Neuronal stem cell (in vitro differentiated cells): ENCODE measurements around the gene SFMBT2.
"Not testable (repeated sequence)": the region's sequence is repeated elsewhere in the genome, so short reads cannot be mapped to it uniquely, and the experiment has no call there.

Experiments used
- DNase-seq: peaks from one replicate; pipeline ENCODE4 v3.0.0-alpha.2; 2013; ENCODE audit warnings: low spot score
- H2AFZ ChIP-seq: one replicate; pipeline ENCODE4 v1.6.1; 2013; ENCODE audit warnings: mild to moderate bottlenecking, low read length, inconsistent platforms
- H2AK5ac ChIP-seq: 2 replicates; pipeline ENCODE4 v1.6.1; 2013; ENCODE audit warnings: low read depth, mild to moderate bottlenecking, inconsistent platforms, low read length, moderate library complexity, mixed read lengths
- H2BK120ac ChIP-seq: 2 replicates; pipeline ENCODE4 v1.6.1; 2013; ENCODE audit warnings: low read depth, mild to moderate bottlenecking, inconsistent platforms, low read length, moderate library complexity, mixed read lengths
- H2BK12ac ChIP-seq: one replicate; pipeline ENCODE4 v1.6.1; 2013; ENCODE audit warnings: low read length, inconsistent platforms
- H2BK15ac ChIP-seq: 2 replicates; pipeline ENCODE4 v1.6.1; 2013; ENCODE audit warnings: mild to moderate bottlenecking, low read length, inconsistent platforms, mixed read lengths
- H2BK5ac ChIP-seq: one replicate; pipeline ENCODE4 v1.6.1; 2013; ENCODE audit warnings: inconsistent platforms, mild to moderate bottlenecking, low read length, moderate library complexity
- H3K14ac ChIP-seq: one replicate; pipeline ENCODE4 v1.6.1; 2013; ENCODE audit warnings: low read length, inconsistent platforms
- H3K18ac ChIP-seq: 2 replicates; pipeline ENCODE4 v1.6.1; 2013; ENCODE audit warnings: low read length, inconsistent platforms
- H3K23ac ChIP-seq: 2 replicates; pipeline ENCODE4 v1.6.1; 2013; ENCODE audit warnings: low read depth, mild to moderate bottlenecking, mixed read lengths, low read length, inconsistent platforms; ENCODE audit not compliant: poor library complexity
- H3K27ac ChIP-seq: replicated peaks from 3 replicates; pipeline ENCODE4 v1.5.1; 2013; ENCODE audit warnings: low read length, inconsistent platforms
- H3K27me3 ChIP-seq, 3 experiments: 2 replicates each; pipeline ENCODE4 v1.6.1; 2013; ENCODE audit warnings: low read length in 3 of 3, mild to moderate bottlenecking in 2 of 3, inconsistent platforms in 1 of 3, low read depth in 1 of 3, mixed read lengths in 1 of 3, moderate library complexity in 1 of 3; ENCODE audit not compliant: control insufficient read depth in 3 of 3, insufficient read depth in 3 of 3
- H3K36me3 ChIP-seq, 2 donors: replicated peaks in 1 of 2; 2 replicates each; pipeline ENCODE4 v1.6.1; 2013; ENCODE audit warnings: low read length in 2 of 2; ENCODE audit not compliant: control insufficient read depth in 2 of 2, insufficient read depth in 2 of 2
- H3K4ac ChIP-seq: 2 replicates; pipeline ENCODE4 v1.6.1; 2013; ENCODE audit warnings: inconsistent platforms, mild to moderate bottlenecking, low read length, moderate library complexity
- H3K4me1 ChIP-seq, 2 donors: 1 replicate in 1 of 2; 2 replicates in 1 of 2; pipeline ENCODE4 v1.6.1; 2013; ENCODE audit warnings: low read length in 2 of 2, low read depth in 1 of 2; ENCODE audit not compliant: control insufficient read depth in 2 of 2, insufficient read depth in 1 of 2
- H3K4me2 ChIP-seq: one replicate; pipeline ENCODE4 v1.6.1; 2013; ENCODE audit warnings: mild to moderate bottlenecking, low read length, inconsistent platforms; ENCODE audit not compliant: insufficient read depth, poor library complexity, severe bottlenecking
- H3K4me3 ChIP-seq, 2 donors: 2 replicates each; pipeline ENCODE4 v1.5.1; 2013; ENCODE audit warnings: low read length in 2 of 2, mild to moderate bottlenecking in 2 of 2, inconsistent platforms in 1 of 2, moderate library complexity in 1 of 2
- H3K79me1 ChIP-seq: one replicate; pipeline ENCODE4 v1.6.1; 2013; ENCODE audit warnings: low read depth, mild to moderate bottlenecking, inconsistent platforms, low read length, moderate library complexity
- H3K9ac ChIP-seq: one replicate; pipeline ENCODE4 v1.6.1; 2013; ENCODE audit warnings: mild to moderate bottlenecking, low read depth, low read length, inconsistent platforms; ENCODE audit not compliant: poor library complexity
- H3K9me3 ChIP-seq, 2 donors: replicated peaks in 1 of 2; 2 replicates each; pipeline versions ENCODE3 to v1.6.1; 2013; ENCODE audit warnings: low read length in 2 of 2, mild to moderate bottlenecking in 2 of 2, inconsistent platforms in 1 of 2, low read depth in 1 of 2, mixed read lengths in 1 of 2, moderate library complexity in 1 of 2; ENCODE audit not compliant: control insufficient read depth in 2 of 2, insufficient read depth in 1 of 2
- H4K8ac ChIP-seq: one replicate; pipeline ENCODE4 v1.6.1; 2013; ENCODE audit warnings: low read depth, mild to moderate bottlenecking, inconsistent platforms, low read length, moderate library complexity
- H4K91ac ChIP-seq: one replicate; pipeline ENCODE4 v1.6.1; 2013; ENCODE audit warnings: low read length, low read depth, mild to moderate bottlenecking, inconsistent platforms; ENCODE audit not compliant: poor library complexity
- WGBS, 2 donors: extraction: QIAGEN DNeasy Blood & Tissue Kit; methylation state at CpG; one replicate each; pipeline ENCODE4 v1.1.7; 2013; ENCODE audit warnings: missing lambda C conversion rate in 2 of 2, mixed read lengths in 1 of 2; ENCODE audit not compliant: insufficient read length in 2 of 2, insufficient replicate concordance in 1 of 2; ENCODE audit errors: extremely low coverage in 2 of 2; 5-methylcytosine and 5-hydroxymethylcytosine counted together

The SFMBT2 gene

DNA sequence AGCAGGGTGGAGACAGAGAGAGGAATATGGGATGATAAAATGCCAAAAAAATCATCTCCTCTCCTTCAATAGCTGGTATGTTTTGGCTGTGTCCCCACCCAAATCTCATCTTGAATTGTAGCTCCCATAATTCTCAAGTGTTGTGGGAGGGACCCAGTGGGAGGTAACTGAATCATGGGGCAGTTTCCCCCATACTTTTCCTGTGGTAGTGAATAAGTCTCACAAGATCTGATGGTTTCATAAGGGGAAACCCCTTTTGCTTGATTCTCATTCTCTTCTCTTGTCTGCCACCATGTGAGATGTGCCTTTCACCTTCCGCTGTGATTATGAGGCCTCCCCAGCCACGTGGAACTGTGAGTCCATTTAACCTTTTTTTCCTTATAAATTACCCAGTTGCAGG is 226.7 kb downstream of the SFMBT2 start:
- H2BK15ac ChIP-seq, H3K23ac ChIP-seq, DNase-seq, H3K4me3 ChIP-seq, H2BK12ac ChIP-seq, H3K9ac ChIP-seq, H2BK120ac ChIP-seq, H2BK5ac ChIP-seq, H3K4me1 ChIP-seq, H3K9me3 ChIP-seq, H4K8ac ChIP-seq, H3K14ac ChIP-seq, H3K36me3 ChIP-seq, H3K27ac ChIP-seq, H3K4me2 ChIP-seq, H4K91ac ChIP-seq, H3K4ac ChIP-seq, H2AK5ac ChIP-seq, H3K27me3 ChIP-seq, H3K79me1 ChIP-seq, H3K18ac ChIP-seq, H2AFZ ChIP-seq: not testable (repeated sequence)
- WGBS, 2 donors = no CpG with 5 or more reads among the region's 2 CpGs

DNA sequence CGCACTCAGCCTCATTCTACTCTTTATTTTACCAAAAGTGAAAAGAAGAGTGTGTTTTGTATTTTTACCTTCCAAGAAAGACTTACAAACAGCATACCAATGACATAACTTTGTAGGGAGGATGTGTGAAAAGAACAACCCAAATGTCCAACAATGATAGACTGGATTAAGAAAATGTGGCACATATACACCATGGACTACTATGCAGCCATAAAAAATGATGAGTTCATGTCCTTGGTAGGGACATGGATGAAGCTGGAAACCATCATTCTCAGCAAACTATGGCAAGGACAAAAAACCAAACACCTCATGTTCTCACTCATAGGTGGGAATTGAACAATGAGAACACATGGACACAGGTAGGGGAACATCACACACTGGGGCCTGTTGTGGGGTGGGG is 228.5 kb downstream of the SFMBT2 start:
- no CpG with 5 or more reads among the region's 1 CpG for WGBS, 2 donors

DNA sequence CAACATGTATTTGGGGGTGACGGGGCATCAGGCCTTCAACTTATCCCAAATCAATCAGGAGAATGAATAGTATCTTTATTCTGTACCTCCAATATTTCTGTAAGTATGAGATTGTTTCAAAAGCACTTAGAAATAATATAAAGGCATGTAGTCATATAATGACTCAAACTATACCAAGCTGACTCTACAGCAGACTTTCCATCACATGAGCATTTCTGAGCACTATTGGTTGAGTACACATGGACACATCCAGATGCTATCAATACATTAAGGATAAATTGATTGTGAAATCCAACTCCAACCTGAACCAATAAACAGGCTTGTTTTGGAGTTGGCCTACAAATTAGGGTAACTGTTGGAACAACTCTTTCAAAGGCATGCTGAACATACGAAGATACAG is 229.4 kb downstream of the SFMBT2 start:
- no peak overlapping the region for H4K8ac ChIP-seq
- no peak overlapping the region for H2AK5ac ChIP-seq
- no peak overlapping the region for H2BK120ac ChIP-seq
- no peak overlapping the region for H3K9ac ChIP-seq
- WGBS, 2 donors = no CpG with 5 or more reads among the region's 2 CpGs
- H3K36me3 ChIP-seq = no peaks in the 10 kb centered on the region
- H3K4me3 ChIP-seq = no peak overlapping the region
- no peaks in the 10 kb centered on the region for H3K79me1 ChIP-seq
- no peak overlapping the region for H2BK5ac ChIP-seq
- H3K18ac ChIP-seq = no peak overlapping the region
- no peak overlapping the region for H2BK15ac ChIP-seq
- no peak overlapping the region for H2BK12ac ChIP-seq
- no peak overlapping the region for H3K4me2 ChIP-seq
- no peak overlapping the region for H3K27ac ChIP-seq
- no peak for DNase-seq
- H3K23ac ChIP-seq = no peak overlapping the region
- no peak overlapping the region for H4K91ac ChIP-seq
- peaks cover 0 to 3% of the 10 kb centered on the region in 2 donors for H3K4me1 ChIP-seq
- no peak overlapping the region for H3K4ac ChIP-seq
- no peak overlapping the region for H3K14ac ChIP-seq
- no peak overlapping the region for H2AFZ ChIP-seq
- no peaks in the 10 kb centered on the region for H3K27me3 ChIP-seq
- H3K9me3 ChIP-seq = no peaks in the 10 kb centered on the region

More for the DNA sequence above, 228.5 kb downstream of the SFMBT2 start:
- not testable (repeated sequence) for H3K4me1 ChIP-seq, H3K18ac ChIP-seq, H3K4me2 ChIP-seq, H2AK5ac ChIP-seq, H2AFZ ChIP-seq, H2BK120ac ChIP-seq, DNase-seq, H3K9me3 ChIP-seq, H3K27me3 ChIP-seq, H2BK5ac ChIP-seq, H3K27ac ChIP-seq, H4K91ac ChIP-seq, H2BK12ac ChIP-seq, H3K9ac ChIP-seq, H3K4me3 ChIP-seq, H3K36me3 ChIP-seq, H4K8ac ChIP-seq, H3K4ac ChIP-seq, H2BK15ac ChIP-seq, H3K23ac ChIP-seq, H3K79me1 ChIP-seq, H3K14ac ChIP-seq

DNA sequence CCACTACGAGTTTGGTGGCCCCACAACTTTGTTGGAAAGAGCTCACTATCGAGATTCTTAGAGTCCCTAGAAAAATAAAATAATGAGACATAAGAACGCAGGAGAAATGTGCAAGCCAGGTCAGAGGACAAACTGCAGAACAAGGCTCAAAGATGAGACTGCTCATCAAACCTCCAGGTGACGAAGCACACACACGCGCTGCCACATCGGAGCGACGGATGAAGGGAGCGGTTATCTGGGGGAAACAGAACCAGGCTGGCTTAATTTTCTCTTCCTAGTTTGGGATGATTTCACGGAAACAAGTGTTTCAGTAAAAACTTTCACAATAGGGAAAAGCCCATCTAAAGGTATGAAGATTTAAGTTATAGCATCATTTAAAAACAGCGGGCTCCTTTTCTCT is 231.3 kb downstream of the SFMBT2 start:
- Histone ChIP-seq H4K8ac (no peak overlapping the region), H3K4me2 (no peak overlapping the region), H3K4me3 (no peak overlapping the region), H3K18ac (no peak overlapping the region), H3K36me3 (no peaks in the 10 kb centered on the region), H2BK15ac (no peak overlapping the region), H3K23ac (no peak overlapping the region), H3K4me1 (peaks cover 0 to 3% of the 10 kb centered on the region in 2 donors), H4K91ac (no peak overlapping the region), H2AK5ac (no peak overlapping the region), H2AFZ (no peak overlapping the region), H3K14ac (no peak overlapping the region), H3K9me3 (peaks cover 0 to 4% of the 10 kb centered on the region in 2 donors), H3K27ac (no peak overlapping the region), H3K9ac (no peak overlapping the region), H3K27me3 (no peaks in the 10 kb centered on the region), H2BK12ac (no peak overlapping the region), H3K79me1 (no peaks in the 10 kb centered on the region), H3K4ac (no peak overlapping the region), H2BK120ac (no peak overlapping the region), H2BK5ac (no peak overlapping the region)
- DNase-seq = no peak
- no CpG with 5 or more reads among the region's 12 CpGs for WGBS, 2 donors
